GM19193 (cell line): ENCODE results near the gene ADGRA1.

Source experiments
- POLR2A ChIP-seq: IDR thresholded peaks from 4 replicates; pipeline ENCODE4 v1.6.1; 2011; ENCODE audit not compliant: insufficient read depth, insufficient read length; ENCODE audit errors: extremely low read depth

ADGRA1 gene

DNA sequence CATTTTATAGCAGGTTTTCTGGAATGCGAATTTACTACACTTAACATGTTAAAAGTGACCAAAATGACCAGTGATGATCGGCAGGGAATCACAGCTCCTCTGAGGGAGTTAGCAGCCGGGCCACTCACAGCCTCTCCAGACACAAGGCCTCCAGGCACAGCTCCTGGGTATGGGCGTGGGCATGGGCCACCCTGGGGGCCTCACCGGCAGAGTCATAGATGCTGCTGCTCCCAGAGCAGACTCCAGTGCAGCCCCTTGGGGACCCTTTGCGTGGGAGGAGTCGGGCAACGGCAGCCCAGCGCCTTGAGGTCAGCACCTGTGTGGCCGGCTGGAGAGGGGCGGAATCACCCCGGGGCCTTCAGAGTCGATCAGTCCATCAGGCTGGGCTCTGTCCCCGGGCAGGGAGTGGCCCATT lies 80.9 kb downstream of the ADGRA1 start:
- no peak for TF ChIP-seq POLR2A

DNA sequence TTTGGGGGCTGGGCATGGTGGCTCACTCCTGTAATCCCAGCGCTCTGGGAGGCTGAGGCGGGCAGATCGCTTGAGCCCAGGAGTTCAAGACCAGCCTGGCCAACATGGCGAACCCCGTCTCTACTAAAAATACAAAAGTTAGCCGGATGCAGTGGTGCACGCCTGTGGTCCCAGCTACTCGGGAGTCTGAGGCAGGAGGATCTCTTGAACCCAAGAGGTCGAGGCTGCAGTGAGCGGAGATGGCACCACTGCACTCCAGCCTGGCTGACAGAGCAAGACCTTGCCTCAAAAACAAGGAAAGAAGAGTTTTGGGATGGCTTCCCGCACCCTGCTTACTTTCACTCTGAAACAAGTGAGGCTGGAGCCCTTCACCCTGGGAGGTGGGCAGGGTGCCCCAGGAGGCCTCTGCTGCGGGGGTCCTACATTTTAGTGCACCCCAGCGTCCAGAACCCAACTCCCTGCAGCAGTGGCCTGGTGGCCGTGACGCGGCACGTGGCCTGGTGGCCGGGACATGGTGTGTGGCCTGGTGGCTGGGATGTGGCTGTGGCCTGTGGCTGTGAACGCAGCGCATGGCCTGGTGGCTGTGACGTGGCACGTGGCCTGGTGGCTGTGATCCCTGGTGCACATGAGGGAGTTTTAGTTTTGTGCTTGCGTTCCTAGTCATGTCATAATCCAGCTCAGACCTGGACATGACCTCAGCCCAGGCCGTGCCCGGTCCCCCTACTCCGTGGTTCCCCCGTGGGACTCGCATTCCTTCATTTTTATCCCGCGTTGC lies 81.6 kb downstream of the ADGRA1 start:
- no peak for TF ChIP-seq POLR2A

DNA sequence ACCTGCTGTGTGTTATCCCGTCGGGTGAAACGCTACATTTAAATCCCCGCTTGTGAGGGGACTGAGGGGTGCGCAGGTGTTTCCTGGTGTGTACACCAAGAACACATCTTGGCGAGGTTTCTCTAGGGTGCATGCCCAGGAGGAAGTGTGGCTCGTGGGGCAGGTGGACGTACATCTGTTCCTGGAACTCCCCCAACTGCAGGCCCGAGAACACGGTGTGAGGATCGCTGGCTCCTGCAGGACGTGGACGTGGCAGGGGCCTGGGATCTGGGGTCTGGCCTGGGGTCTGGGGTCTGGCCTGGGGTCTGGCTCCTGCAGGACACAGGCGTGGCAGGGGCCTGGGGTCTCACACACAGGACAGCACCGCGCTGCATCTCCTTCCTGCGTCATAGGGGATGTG lies 82.4 kb downstream of the ADGRA1 start:
- no peak for TF ChIP-seq POLR2A

DNA sequence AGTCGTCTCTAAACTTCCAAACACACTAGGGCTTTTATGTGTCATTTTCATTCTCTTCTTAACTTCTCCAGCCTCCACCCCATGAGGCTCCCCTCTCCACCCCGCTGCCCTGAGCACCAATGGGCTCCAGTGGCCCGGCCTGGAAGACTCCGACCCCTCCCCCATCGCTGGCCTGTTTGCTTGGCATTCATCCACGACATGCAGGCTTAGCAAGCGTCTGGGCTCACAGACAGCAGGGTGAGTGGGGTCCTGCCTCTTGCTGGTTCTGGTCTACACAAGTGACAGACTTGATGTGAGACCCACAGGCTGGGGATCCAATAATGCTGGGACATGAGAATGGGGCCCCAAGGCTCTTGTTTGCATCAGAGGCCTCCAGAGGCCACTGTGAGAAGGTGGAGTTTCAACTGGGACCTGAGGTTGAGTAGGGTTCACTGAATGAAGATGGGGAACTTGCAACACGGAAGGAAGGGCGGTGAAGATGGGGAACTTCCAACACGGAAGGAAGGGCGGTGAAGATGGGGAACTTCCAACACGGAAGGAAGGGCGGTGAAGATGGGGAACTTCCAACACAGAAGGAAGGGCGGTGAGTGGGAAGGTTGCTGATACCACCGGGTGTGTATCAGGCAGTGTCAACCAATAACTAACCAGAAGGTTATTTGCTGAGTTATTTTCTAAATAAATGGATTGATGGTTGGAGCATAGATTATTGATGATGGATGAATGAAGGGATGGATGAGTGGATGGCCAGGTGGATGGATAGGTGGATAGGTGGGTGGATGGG lies 86.3 kb downstream of the ADGRA1 start:
- TF ChIP-seq POLR2A, result no peak

DNA sequence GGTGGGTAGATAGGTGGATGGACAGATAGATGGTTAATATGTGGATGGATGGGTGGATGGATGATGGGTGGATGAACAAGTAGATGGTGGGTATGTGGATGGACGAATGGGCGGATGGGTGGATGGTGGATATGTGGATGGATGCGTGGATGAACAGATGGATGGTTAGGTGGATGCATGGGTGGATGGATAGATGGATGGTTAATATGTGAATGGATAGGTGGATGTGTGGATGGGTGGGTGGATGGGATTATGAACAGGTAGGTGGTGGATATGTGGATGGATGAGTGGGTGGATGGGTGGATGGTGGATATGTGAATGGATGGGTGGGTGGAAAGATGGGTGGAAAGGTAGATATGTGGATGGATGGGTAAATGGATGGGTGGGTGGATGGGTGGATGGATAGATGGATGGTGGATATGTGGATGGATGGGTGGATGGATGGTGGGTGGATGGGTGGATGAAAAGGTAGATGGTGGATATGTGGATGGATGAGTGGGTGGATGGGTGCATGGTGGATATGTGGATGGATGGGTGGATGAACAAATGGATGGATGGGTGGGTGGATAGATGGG lies 87.1 kb downstream of the ADGRA1 start:
- TF ChIP-seq POLR2A, result no peak

DNA sequence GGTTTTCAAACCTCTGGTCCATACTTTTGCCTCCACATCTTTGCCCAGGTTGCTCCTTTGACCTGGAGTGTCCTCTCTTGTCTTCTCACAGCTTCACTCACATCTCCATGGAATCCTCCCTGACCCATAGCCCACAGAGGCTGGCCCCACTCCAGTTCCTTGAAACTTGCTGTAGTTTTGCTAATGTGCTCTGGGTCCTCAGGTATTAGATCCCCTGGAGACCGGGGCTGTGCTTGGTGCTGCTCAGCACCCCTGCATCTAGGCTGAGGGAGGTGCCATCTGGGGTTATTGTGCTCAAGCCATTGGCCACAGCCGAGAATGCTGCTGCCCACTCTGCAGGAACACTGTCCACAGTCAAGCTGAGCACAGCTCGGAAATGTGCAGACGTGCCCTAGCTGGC lies 88.8 kb downstream of the ADGRA1 start:
- no peak for TF ChIP-seq POLR2A

DNA sequence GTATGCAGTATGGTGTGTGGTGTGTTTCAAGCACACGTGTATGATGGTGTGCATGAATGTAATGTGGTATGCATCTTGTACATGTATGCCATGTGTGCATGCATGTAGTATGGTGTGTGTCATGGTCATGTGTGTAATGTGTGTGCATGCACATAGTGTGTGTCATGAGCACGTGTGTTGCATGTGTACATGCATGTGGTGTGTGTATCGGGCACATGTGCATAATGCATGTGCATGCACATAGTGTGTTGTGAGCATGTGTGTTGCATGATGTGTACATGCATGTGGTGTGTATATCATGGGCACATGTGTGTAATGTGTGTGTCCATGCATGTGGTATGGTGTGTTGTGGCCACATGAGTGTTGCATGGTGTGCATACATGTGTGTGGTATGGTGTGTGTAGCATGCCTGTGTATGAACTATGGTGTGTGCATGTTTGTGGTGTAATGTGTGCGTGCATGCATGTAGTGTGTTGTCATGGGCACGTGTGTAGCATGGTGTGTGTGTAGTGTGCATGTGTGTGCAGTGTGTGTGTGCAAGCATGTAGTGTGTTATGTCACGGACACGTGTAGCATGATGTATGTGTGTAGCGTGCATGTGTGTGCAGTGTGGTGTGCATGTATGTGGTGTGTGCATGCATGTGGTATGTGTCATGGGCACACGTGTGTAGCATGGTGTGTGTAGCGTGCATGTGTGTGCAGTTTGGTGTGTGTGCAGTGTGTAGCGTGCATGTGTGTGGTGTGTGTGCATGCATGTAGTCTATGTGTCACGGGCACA lies 89.8 kb downstream of the ADGRA1 start:
- TF ChIP-seq POLR2A, result no peak

DNA sequence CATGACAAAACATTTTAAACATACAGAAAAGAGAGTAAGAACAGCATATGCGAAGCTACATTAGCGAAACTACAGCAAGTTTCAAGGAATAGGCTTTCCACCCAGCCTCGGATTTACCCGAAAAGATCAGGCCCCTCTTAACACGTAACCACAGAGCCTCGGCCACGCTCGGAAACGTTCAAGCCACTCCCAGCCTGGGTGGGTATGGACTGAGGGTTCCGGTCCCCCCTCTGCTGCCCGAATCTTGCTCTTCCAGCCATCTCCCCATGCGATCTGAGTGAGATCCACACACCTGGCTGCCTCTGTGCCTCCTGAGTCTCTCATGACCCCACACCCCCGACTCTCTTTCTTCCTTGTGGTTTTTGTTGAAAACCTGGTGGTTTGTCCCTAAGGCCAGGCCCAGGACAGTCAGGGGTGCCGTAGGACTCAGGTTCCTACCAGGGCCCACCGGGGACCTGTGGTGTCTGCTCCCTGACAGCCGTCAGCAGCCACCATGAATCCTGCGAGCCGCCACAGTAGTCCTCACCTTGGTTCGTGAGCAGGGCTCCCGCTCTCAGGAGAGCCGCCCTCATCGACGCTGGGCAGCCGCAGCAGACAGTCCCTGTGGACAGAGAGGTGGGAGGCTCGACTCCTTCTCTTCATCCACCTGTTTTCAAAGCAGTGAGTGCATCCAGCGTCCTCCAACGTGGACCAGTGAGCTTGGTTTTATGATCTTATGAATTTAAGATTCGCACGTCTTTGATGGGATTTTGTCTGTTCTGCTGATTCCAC lies 90.8 kb downstream of the ADGRA1 start:
- TF ChIP-seq POLR2A, result no peak

DNA sequence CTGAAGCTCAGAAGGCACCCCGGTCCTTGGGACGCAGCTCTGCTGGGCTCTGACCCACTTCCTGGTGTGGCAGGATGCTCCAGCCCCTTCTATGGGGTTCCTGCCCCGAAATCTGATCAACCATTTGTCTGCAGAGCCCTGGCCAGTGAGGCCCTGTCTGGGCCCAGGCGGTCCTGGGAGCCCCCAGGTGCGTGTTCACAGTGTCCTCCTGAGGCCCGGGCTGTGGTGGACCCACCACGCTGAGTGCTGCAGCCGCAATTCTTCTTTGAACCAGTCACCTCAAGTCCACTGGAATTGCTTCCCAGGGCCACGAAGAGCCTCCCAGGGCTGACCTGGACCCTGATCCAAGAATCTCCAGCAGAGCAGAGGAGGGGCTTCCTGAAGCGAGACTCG lies 91.4 kb downstream of the ADGRA1 start:
- TF ChIP-seq POLR2A, result no peak

DNA sequence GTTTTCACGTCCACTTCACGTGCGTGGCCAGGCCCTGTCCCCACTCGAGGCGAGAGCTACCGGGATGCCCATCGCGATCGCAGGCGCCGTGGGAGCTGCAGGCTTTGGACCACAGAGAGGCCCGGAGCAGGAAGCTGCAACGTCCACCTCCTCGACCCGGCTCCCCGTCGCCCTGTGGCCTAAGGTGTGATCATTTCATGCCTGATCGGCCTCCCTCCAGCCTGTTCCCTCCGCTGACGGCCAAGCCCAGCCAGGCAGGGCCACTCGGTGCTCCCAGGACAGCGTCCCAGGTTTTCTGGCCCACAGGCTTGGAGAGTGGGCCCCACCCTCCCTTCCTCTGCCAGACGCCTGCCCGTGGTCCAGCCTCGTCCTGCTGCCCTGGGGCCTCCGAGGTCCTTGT lies 91.9 kb downstream of the ADGRA1 start:
- TF ChIP-seq POLR2A, result no peak

DNA sequence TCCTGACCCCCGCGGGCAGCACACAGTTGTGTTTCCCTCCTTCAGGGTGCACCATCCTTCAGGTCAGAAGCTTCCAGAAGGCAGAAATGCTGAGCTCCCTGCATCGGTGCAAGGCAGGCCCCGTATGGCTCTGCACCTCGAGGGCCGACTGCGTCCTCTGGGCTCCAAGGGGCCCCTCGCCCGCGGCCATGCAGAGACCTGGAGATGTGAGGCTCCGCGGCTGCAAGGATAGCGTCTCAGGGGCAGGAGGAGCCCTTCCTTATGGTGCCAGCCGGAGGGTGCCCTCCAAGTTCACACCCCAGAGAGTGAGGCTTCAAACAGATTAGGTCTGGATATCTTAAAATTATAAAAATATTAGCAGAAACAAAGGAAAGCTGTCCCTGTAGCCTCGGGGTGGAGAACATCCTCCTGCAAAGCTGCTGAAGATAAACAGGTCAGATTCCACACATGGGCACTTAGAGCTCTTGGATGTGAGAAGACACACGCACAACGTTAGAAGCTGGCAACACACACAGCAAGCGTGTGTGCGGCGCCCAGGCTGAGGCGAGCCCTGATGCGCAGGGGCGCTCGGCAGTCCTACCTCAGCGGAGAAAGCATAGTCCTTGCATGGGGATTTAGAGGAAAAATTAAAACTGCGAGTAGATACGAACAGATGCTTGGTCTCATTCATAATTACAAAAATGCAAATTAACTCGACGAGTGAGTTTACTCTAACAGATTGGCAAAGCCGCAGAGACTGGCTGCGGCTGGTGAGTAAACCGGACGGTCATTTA lies 92.7 kb downstream of the ADGRA1 start:
- TF ChIP-seq POLR2A, result no peak

DNA sequence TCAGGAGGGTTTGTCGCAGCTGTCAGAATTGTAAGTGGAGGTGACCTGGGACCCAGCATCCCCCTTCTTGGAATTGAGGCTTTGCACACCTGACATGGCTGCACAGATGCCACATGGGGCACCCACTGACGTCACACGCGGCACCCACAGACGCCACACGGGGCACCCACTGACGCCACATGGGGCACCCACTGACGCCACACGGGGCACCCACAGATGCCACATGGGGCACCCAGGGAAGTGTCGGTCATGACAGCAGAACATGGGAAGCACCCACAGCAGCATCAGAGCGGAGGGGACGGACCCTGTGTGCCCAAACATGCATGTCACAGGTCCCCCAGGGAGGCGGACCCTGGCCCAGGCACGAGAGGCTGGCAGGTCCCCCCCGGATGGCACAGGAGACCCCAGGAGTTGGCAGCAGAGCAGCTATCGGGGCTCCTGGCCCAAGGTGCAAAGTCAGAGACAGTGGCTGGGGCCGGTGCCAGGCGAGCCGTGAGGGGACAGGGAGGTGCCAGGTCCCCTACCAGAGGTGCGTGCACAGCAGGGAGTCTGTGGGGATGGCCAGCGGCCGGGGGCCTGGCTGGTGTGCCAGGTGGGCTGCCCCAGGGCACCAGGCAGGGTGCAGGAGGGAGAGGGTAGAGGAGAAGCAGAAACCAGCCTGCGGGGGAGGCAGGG lies 93.4 kb downstream of the ADGRA1 start:
- TF ChIP-seq POLR2A, result no peak
